ENCODE measurements around the gene PFKM.

PFKM gene

DNA sequence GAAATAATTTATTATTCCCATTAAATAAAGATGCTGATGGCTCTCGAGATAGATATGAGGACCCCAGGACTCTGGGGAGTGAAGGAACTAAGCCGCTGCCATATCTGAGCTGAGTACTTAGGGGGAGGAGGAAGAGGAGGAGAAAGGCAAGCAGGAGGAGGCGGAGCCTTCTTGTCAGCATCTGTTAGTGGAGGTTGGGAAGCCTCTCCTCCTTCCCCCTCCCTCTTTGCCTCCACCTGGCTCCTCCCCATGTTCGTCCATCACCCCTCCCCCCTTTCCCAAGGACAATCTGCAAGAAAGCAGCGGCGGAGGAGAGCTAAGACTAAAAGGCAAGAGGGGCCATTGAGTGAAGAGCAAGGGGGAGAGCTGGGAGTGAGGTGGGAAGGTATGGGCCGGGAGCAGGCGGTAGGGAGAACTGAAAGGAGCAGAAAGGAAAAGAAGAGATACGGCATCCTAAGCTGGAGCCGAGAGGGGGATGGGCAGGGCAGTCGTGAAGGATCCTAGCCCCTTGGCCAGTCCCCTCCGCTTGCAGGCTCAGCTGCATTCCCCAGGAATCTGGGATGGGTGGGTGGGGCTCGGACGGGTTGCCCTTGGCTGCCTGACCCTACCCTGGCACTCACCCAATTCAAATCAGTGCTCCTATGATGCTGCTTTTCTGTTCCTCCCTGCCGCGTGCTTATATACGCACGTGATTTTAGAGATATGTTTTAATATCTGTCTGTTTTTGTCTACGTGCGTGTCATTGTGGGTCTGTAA is at the start of gene PFKM:
PFKM (plus strand) TSS at position 287 of the 756 bp plus-strand sequence. CDS start 3,411 bp downstream, outside the sequence.
- in situ Hi-C loops (cut with HindIII; ENCODE audit: low pct_ligation_motif_present, low pct_unique_long_range_greater_than_20kb, low sequenced_read_pairs), result no loop called here
- peak; percentile 97 for DNase-seq

GRCh38 chr12:48070033-48070432 is 49.1 kb upstream of the PFKM start:
- no peak for DNase-seq
- in situ Hi-C loops (cut with HindIII; ENCODE audit: low pct_ligation_motif_present, low pct_unique_long_range_greater_than_20kb, low sequenced_read_pairs), result no loop called here

DNA sequence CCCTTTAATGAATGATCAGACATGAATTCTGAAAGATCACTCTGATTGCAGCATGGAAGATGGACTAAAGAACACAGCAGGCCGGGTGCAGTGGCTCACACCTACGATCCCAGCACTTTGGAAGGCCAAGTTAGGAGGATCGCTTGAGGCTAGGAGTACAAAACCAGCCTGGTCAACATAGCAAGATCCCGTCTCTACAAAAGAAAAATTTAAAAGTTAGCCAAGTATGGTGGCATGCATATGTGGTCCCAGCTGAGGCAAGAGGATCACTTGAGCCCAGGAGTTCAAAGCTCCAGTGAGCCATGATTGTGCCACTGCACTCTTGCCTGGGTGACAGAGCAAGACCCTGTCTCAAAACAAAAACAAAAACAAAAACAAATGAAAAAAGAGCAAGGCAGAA is 48.4 kb upstream of the PFKM start:
- no peak for DNase-seq
- in situ Hi-C loops (cut with HindIII; ENCODE audit: low pct_ligation_motif_present, low pct_unique_long_range_greater_than_20kb, low sequenced_read_pairs), result no loop called here

DNA sequence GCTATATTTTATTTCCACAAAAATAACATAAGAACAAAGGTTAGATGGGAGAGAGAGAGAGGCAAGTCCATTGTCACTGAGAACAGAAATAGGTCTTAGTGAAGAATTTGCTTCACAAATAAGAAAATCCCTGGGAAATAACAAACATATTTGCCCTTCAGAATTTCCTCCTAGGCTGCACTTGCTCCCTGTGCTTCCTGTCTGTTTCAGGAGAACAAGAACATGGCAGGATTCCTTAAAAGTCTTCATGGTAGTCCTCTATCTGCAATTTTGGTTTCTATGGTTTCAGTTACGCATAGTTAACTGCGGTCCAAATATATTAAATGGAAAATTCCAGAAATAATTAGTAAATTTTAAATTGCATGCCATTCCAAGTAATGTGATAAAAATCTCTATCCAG is 47.4 kb upstream of the PFKM start:
- no peak for DNase-seq
- in situ Hi-C loops (cut with HindIII; ENCODE audit: low pct_ligation_motif_present, low pct_unique_long_range_greater_than_20kb, low sequenced_read_pairs), result no loop called here

DNA sequence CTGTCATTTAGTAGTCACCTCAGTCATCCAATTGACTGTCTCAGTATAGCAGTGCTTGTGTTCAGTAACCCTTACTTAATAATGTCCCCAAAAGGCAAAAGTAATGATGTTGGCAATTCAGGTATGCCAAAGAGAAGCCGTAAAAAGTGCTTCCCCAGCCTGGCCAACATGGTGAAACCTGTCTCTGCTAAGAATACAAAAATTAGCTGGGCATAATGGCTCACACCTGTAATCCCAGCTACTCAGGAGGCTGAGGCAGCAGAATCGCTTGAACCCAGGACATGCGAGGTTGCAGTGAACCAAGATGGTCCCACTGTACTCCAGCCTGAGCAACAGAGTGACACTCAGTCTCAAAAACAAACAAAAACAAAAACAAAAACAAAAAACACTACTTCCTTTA is 46.9 kb upstream of the PFKM start:
- in situ Hi-C loops (cut with HindIII; ENCODE audit: low pct_ligation_motif_present, low pct_unique_long_range_greater_than_20kb, low sequenced_read_pairs), result no loop called here
- no peak for DNase-seq

DNA sequence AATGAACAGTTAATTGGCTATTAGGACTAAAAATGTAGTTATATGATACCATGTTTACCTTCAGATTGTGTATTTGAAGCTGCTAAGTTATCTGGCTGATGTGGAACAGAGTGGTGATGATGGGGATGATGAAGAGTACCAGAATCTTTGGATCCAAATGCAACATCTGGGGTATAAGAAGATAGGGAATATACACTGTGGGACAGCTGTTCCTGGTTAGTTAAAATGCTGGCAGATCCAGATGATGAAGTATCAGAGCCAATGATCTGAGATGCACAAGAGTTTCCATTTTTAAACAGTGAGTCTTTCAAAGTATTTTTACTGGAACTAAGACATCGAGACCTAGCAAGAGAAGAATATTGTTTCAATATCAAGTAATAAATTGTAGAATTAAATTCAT is 44.9 kb upstream of the PFKM start:
- in situ Hi-C loops (cut with HindIII; ENCODE audit: low pct_ligation_motif_present, low pct_unique_long_range_greater_than_20kb, low sequenced_read_pairs), result no loop called here
- DNase-seq, result no peak

GRCh38 chr12:48075832-48076231 is 43.3 kb upstream of the PFKM start:
- DNase-seq, result no peak
- in situ Hi-C loops (cut with HindIII; ENCODE audit: low pct_ligation_motif_present, low pct_unique_long_range_greater_than_20kb, low sequenced_read_pairs), result no loop called here

DNA sequence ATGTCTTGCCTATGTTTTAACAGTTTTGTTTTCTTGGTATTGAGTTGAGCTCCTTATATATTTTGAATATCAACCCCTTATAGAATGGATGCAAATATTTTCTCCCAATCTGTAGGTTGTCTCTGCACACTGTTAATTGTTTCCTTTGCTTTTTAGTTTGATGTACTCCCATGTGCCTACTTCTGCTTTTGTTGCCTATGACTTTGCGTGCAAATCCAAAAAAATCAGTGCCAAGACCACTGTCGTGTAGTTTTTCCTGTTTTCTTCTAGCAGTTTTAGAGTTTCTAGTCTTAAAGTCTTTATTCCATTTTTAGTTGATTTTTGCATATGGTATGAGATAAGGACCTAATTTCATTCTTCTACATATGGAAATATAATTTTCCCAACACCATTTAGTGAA is 42.1 kb upstream of the PFKM start:
- in situ Hi-C loops (cut with HindIII; ENCODE audit: low pct_ligation_motif_present, low pct_unique_long_range_greater_than_20kb, low sequenced_read_pairs), result no loop called here
- no peak for DNase-seq

- in situ Hi-C loops (cut with HindIII; ENCODE audit: low pct_ligation_motif_present, low pct_unique_long_range_greater_than_20kb, low sequenced_read_pairs), result no loop called here
- DNase-seq, result no peak
Measured at GRCh38 chr12:48078901-48079300, 40.3 kb upstream of the PFKM start.

GRCh38 chr12:48080285-48080684 is 38.9 kb upstream of the PFKM start:
- DNase-seq, result no peak
- in situ Hi-C loops (cut with HindIII; ENCODE audit: low pct_ligation_motif_present, low pct_unique_long_range_greater_than_20kb, low sequenced_read_pairs), result no loop called here

- in situ Hi-C loops (cut with HindIII; ENCODE audit: low pct_ligation_motif_present, low pct_unique_long_range_greater_than_20kb, low sequenced_read_pairs), result no loop called here
- DNase-seq, result no peak
Measured at GRCh38 chr12:48080821-48081220, 38.3 kb upstream of the PFKM start.

GRCh38 chr12:48084066-48084465 is 35.1 kb upstream of the PFKM start:
- in situ Hi-C loops (cut with HindIII; ENCODE audit: low pct_ligation_motif_present, low pct_unique_long_range_greater_than_20kb, low sequenced_read_pairs), result no loop called here
- DNase-seq, result peak; percentile 42

- no peak for DNase-seq
- in situ Hi-C loops (cut with HindIII; ENCODE audit: low pct_ligation_motif_present, low pct_unique_long_range_greater_than_20kb, low sequenced_read_pairs), result no loop called here
Measured at GRCh38 chr12:48084841-48085460, 34.2 kb upstream of the PFKM start.

DNA sequence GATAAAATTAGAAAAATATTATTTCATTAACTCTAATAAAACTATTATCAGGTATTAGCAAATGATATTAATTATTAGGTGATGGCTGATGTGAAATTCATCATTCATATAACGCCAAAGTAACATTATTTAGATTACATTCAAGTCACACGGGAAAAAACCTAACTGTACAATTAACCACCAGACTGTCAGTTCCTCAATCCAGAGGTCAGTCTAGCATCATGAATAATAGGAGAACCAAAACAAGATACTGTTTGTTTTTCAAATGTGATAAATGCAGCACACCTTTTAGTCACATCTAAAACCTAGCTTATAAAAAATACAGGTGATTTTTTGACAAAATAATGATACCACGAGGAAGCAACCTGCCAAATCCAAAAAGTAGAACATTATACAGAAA is 32.8 kb upstream of the PFKM start:
- no peak for DNase-seq
- in situ Hi-C loops (cut with HindIII; ENCODE audit: low pct_ligation_motif_present, low pct_unique_long_range_greater_than_20kb, low sequenced_read_pairs), result no loop called here

DNA sequence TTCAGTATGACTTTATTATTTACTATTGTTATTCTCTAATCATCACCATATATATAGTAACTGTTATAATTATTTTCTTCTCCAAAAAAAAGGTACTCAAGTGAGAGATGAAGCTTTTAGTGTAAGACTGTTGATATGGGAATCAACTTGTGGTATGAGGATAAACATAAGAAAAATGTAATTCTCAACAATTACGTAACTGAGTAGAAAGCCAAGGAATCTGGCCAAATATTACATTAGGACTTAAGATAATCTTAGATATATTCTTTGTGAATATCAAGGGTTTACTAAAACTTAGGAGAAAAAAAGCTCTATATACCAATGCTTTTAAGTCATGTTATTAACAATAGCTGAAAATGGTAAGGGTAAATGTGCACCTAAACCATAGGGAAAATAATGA is 26.6 kb upstream of the PFKM start:
- DNase-seq, result no peak
- in situ Hi-C loops (cut with HindIII; ENCODE audit: low pct_ligation_motif_present, low pct_unique_long_range_greater_than_20kb, low sequenced_read_pairs), result no loop called here

DNA sequence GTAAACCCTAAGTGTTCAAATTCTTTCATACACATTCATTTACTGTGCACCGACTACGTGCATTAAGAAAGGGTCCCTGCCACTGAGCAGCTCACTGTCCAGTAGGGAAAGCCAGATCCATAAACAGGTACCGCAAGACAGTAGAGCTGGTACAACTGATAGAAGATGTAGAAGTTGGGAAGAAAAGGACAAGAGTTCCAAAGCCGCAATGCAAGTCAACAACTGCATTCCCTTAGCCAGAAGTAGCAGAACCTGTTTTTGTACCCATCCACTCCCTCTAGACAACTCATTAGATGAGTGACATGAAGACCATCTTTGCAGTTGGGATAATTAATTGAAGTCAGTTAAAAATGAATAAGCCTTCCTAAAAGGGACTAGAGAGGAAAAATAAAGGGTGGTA is 14.6 kb upstream of the PFKM start:
- in situ Hi-C loops (cut with HindIII; ENCODE audit: low pct_ligation_motif_present, low pct_unique_long_range_greater_than_20kb, low sequenced_read_pairs), result no loop called here
- DNase-seq, result no peak

GRCh38 chr12:48105321-48105866 is 13.8 kb upstream of the PFKM start:
- DNase-seq, result no peak

DNA sequence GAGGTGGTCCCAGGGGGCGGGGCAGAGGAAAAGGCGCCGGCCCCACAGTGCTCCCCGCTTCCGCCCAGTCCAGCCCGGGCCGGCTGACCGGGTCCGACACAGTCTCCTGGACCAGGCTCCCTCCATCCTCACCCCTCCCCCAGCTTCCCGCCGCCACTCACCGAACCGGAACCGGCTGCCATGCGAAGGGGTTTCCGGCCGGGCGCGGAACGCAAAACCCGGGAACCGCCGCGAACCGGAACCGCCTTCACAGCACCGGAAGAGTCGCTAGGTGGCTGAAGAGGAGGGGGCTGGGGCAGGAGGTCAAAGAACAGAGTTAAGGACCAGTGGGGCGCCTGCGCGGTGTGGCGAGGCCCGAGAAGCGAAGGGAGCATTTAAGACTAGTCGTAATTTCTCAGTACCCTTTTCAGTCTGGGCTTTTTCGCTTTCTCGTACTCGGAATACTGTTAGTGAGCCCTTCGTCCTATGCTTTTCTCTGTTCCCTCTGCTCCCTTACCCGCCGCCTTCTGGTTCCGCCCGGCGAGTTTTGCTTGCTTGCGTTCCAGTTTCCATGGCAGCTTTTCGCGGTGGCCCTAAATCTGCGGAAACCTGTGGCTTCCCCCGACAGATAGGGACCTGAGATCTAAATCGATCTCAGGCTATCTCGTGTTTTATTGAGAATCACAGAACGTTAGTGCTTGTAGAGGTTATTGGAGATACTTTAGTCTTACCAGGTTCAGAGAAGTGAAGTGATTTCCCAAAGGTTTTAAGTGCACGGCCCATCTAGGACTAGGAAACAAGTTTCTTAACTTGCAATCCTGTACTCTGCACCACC is 13.1 kb upstream of the PFKM start, which contains the start of gene SENP1:
SENP1 (minus strand) TSS at position 213 of the 814 bp plus-strand sequence. CDS start 4,607 bp downstream, outside the sequence.
- in situ Hi-C loops (cut with HindIII; ENCODE audit: low pct_ligation_motif_present, low pct_unique_long_range_greater_than_20kb, low sequenced_read_pairs), result no loop called here

More at GRCh38 chr12:48105321-48105866, 13.8 kb upstream of the PFKM start:
- in situ Hi-C loops (cut with HindIII; ENCODE audit: low pct_ligation_motif_present, low pct_unique_long_range_greater_than_20kb, low sequenced_read_pairs), result no loop called here

More for the DNA sequence above, 13.1 kb upstream of the PFKM start, which contains the start of gene SENP1:
- DNase-seq, result peak; percentile 93

Data from ACHN (cell line).